Measurements from ENCODE around the gene ADISSP. TPM values are rescaled to one million over a fixed set of nuclear protein-coding genes. Genes with fewer than 3 reads are reported as not detected.

Gene ADISSP
- total and polyA plus RNA-seq, 11 donors, result 7.8 to 22.2 (median 13.7) TPM

DNA sequence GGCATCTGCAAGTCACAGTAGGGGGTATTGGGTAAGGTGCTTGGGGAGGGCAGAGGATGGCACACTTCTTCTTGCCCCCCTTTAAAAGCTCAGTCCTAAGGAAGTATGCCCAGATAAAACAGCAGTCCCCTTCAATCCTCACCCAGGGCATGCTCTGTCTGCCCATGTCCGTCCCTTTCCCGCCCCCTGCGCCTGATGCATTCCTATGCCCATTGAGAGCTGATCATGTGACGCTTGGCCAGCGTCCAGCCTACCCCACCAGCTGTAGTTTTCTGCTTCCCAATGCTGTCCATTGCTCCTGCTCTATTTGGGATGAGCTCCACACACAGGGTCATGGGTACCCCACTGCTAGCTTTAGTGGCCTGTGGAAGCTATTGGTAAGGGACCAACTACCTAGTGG, 63.5 kb downstream of the ADISSP start:
- intact Hi-C loops (cut with DNase I), result loop anchor here in 1 of 10 donors (10.0 kb wide), 1 partner anchor 139 kb away; no protein-coding TSS in a partner anchor
- 56 to 73% (median 66%) methylated on average over 5 of the region's 5 CpGs for whole genome bisulfite sequencing, 4 donors
- Histone ChIP-seq H3K9me3 (no peaks in the 10 kb centered on the region), H3K27ac (no peak overlapping the region), H3K27me3 (no peaks in the 10 kb centered on the region), H3K36me3 (peaks cover 0 to 44% (median 0%) of the 10 kb centered on the region in 9 donors), H3K4me3 (no peak overlapping the region), H3K4me1 (peaks cover 0 to 5% (median 0%) of the 10 kb centered on the region in 12 donors)
- no peak for ATAC-seq
- TF ChIP-seq, protein P1, sequence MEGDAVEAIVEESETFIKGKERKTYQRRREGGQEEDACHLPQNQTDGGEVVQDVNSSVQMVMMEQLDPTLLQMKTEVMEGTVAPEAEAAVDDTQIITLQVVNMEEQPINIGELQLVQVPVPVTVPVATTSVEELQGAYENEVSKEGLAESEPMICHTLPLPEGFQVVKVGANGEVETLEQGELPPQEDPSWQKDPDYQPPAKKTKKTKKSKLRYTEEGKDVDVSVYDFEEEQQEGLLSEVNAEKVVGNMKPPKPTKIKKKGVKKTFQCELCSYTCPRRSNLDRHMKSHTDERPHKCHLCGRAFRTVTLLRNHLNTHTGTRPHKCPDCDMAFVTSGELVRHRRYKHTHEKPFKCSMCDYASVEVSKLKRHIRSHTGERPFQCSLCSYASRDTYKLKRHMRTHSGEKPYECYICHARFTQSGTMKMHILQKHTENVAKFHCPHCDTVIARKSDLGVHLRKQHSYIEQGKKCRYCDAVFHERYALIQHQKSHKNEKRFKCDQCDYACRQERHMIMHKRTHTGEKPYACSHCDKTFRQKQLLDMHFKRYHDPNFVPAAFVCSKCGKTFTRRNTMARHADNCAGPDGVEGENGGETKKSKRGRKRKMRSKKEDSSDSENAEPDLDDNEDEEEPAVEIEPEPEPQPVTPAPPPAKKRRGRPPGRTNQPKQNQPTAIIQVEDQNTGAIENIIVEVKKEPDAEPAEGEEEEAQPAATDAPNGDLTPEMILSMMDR (IDR thresholded peaks at IDR 0.05), result no peak
- TF ChIP-seq POLR2A (IDR thresholded peaks at IDR 0.05), result no peak
- DNase-seq, result peak in 1 of 5 donors; percentile 42

Other genes with a start within 250 kb of the ADISSP start
- gene GFRA4, start 104.4 kb downstream of the ADISSP start, total RNA-seq, result not detected
- gene GFRA4, start 104.4 kb downstream of the ADISSP start, polyA plus RNA-seq, result not detected
- 10 to 100 TPM in 2 of 9 donors, 1 to 10 TPM in 7; 2.3 to 10.7 (median 3.5) TPM for gene ADAM33, start 85.7 kb downstream of the ADISSP start, total RNA-seq
- gene ADAM33, start 85.7 kb downstream of the ADISSP start, polyA plus RNA-seq, result 10 to 100 TPM in 1 of 2 donors, 1 to 10 TPM in 1; 3.2 to 21.2 TPM
- gene SIGLEC1, start 55.2 kb downstream of the ADISSP start, total RNA-seq, result 10 to 100 TPM in 2 of 9 donors, 1 to 10 TPM in 7; 1.5 to 51.9 (median 5.7) TPM
- gene SIGLEC1, start 55.2 kb downstream of the ADISSP start, polyA plus RNA-seq, result 1 to 10 TPM; 1.9 to 6.1 TPM
- gene HSPA12B, start 35.1 kb downstream of the ADISSP start, total RNA-seq, result 10 to 100 TPM; 10.4 to 35.7 (median 14.3) TPM
- 10 to 100 TPM; 11.8 to 17.3 TPM for gene HSPA12B, start 35.1 kb downstream of the ADISSP start, polyA plus RNA-seq
- gene SPEF1, start 13.7 kb upstream of the ADISSP start, total RNA-seq, result under 1 TPM in 4 of 9 donors, not detected in 5; 0.18 to 0.65 (median 0.30) TPM
- under 1 TPM; 0.11 to 0.17 TPM for gene SPEF1, start 13.7 kb upstream of the ADISSP start, polyA plus RNA-seq
- 100 to 1,000 TPM in 1 of 9 donors, 10 to 100 TPM in 8; 56.2 to 122 (median 74.0) TPM for gene CENPB, start 19.0 kb upstream of the ADISSP start, total RNA-seq
- 100 to 1,000 TPM in 1 of 2 donors, 10 to 100 TPM in 1; 77.1 to 105 TPM for gene CENPB, start 19.0 kb upstream of the ADISSP start, polyA plus RNA-seq
- 10 to 100 TPM in 4 of 9 donors, 1 to 10 TPM in 5; 4.0 to 30.4 (median 8.6) TPM for gene CDC25B, start 28.6 kb upstream of the ADISSP start, total RNA-seq
- gene CDC25B, start 28.6 kb upstream of the ADISSP start, polyA plus RNA-seq, result 10 to 100 TPM in 1 of 2 donors, 1 to 10 TPM in 1; 6.8 to 17.2 TPM
- 10 to 100 TPM; 10.5 to 18.6 (median 12.0) TPM for gene AP5S1, start 52.8 kb upstream of the ADISSP start, total RNA-seq
- 10 to 100 TPM in 1 of 2 donors, 1 to 10 TPM in 1; 9.5 to 10.5 TPM for gene AP5S1, start 52.8 kb upstream of the ADISSP start, polyA plus RNA-seq
- 10 to 100 TPM; 32.5 to 74.0 (median 43.3) TPM for gene MAVS, start 79.1 kb upstream of the ADISSP start, total RNA-seq
- 10 to 100 TPM; 41.8 to 49.6 TPM for gene MAVS, start 79.1 kb upstream of the ADISSP start, polyA plus RNA-seq
- gene PANK2, start 121.6 kb upstream of the ADISSP start, total RNA-seq, result 10 to 100 TPM; 15.9 to 28.9 (median 18.1) TPM
- 10 to 100 TPM; 13.9 to 24.2 TPM for gene PANK2, start 121.6 kb upstream of the ADISSP start, polyA plus RNA-seq
- gene RNF24, start 247.8 kb upstream of the ADISSP start, total RNA-seq, result 10 to 100 TPM in 2 of 9 donors, 1 to 10 TPM in 7; 4.2 to 15.2 (median 6.4) TPM
- 1 to 10 TPM; 1.2 to 6.8 TPM for gene RNF24, start 247.8 kb upstream of the ADISSP start, polyA plus RNA-seq

All from heart left ventricle (tissue), 16 donors.